ENCODE data around the gene TNNC1.

TNNC1 gene

DNA sequence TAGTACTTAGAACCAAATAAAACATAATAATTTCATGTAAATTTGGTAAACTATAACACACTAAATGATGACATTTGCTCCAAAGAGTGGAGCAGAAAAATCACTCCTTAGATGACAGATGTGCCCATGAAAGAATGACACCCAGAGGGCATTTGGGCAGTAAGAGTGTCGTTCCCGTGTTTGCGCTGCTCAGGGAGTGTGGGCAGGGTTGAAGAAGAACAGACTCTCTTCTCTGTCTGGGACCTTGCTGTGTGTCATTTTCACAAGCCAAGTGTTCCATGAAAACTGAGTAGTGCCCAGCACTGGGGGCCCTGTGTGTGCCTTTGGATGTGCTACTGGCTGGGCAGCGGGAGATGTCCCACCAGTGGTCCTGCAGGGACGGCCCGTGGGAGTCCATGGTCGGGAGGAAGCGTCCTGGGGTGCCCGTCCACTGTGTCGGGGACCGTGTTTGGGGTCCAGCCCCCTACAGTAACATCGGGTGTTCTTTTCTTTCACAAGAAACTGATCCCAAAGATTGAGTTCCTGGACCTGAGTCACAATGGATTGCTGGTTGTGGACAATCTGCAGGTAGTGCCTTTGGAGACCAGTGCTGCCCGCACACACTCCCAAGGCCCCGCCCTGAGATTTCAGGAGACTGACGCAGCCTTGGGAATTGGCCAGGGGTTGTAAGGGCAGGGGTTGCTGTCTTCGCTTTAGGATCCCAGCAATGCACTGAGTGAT is 23.4 kb upstream of the TNNC1 start:
- no peaks in the 10 kb centered on the region for H3K36me3 Mint-ChIP-seq
- H3K9me3 Mint-ChIP-seq (ENCODE audit: low read depth) = no peaks in the 10 kb centered on the region
- H3K4me1 Mint-ChIP-seq (ENCODE audit: low read depth) = no peaks in the 10 kb centered on the region
- no peaks in the 10 kb centered on the region for H3K27me3 Mint-ChIP-seq
- no peak overlapping the region for H3K27ac Mint-ChIP-seq
- no peak overlapping the region for H3K4me3 Mint-ChIP-seq

DNA sequence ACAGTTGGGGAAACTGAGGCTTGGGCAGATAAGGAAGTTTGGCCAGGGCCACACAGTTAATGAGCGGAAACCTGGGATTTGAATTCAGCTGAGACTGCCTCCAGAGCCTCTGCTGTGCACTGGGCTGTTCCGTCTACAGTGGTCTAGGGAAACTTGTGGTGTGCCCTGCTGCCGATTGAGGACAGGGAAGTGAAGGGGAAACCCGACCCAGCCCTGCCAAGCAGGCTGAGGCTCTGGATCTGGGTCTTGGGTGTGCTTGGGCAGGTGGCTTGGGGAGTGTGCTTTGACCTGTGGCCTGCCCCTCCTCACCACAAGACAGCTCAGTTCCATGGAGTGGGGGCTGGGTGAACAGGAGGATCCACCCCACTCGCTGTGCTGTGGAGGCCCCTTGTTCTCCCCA is 19.2 kb upstream of the TNNC1 start:
- no peaks in the 10 kb centered on the region for H3K27me3 Mint-ChIP-seq
- H3K9me3 Mint-ChIP-seq (ENCODE audit: low read depth) = no peaks in the 10 kb centered on the region
- no peak overlapping the region for H3K27ac Mint-ChIP-seq
- H3K4me1 Mint-ChIP-seq (ENCODE audit: low read depth) = peaks cover 4% of the 10 kb centered on the region
- H3K4me3 Mint-ChIP-seq = no peak overlapping the region
- no peaks in the 10 kb centered on the region for H3K36me3 Mint-ChIP-seq

DNA sequence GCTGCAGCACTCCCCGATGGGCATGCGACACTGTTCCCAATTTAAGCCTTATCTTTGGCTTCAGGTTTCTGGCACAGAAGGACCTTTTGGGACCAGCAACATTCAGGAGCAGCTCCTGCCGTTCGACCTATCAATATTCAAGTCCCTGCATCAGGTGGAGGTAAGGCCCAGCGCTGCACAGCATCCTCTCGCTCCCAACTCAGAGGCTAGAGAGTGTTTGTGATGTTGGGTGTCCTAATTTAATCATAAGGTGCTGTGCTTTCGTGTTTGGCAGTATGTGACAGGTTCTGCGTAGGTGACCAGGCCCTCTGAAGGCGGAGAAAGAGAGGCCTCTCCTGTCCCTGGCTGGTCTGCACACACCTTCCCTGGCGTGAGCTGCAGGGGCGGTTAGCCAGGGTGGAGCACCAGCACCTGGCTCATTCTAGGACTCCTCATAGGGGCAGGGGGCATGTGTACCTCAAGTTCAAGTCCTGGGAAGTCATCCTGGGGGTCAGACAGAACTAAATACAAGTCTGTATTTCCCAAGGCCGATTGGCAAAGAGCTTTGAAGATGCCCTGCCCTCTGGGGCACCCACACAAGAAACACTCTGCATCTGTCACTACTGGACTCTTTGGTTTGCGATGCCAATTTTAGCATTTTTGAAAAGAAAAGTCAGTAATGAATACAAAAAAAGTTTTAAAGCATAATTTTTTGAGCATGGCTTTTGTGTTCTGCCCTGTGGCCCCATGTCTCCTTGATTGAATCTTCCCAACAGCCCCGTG is 18.6 kb upstream of the TNNC1 start:
- Mint-ChIP-seq H3K36me3 (no peaks in the 10 kb centered on the region), H3K9me3 (ENCODE audit: low read depth) (no peaks in the 10 kb centered on the region), H3K27ac (no peak overlapping the region), H3K4me1 (ENCODE audit: low read depth) (peaks cover 4% of the 10 kb centered on the region), H3K4me3 (no peak overlapping the region), H3K27me3 (no peaks in the 10 kb centered on the region)

DNA sequence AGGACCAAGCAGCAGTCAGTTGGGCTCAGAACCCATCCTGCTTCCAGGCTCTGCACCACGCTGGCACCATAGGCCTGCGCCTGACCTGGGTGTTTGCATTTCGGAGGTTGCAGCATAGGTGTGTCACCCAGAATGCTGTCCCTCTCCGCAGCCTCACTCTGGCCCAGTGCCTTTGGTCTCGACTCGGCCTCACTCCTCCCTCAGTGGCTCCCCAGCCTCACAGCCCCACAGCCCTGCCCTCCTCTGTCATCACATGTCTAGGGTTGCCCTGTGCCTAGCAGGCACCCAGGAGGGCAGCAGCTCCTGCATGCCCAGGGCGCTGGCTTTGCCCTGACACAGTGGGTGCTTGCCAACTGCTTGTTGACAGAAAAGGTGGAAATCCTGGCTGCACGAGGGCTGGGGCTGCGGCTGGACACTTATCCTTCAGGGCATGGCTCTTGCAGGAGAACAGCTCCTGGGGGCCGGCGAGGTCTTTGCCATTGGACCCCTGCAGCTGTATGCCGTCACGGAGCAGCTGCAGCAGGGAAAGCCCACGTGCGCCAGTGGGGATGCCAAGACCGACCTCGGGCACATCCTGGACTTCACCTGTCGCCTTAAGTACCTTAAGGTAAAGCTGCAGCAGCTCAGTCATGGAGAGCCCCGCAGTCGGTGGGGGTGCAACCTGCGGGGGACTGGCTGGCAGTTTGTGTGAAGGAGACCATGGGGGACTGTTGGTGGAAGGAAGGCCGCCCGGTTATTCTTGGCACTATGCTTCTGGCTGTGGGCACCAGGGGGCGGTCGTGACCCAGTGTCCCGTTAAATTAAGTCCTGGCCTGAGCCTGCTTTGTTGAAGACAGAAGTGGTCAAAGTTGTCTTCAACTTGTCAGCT is 17.8 kb upstream of the TNNC1 start:
- H3K4me1 Mint-ChIP-seq (ENCODE audit: low read depth) = peaks cover 4% of the 10 kb centered on the region
- H3K4me3 Mint-ChIP-seq = no peak overlapping the region
- H3K27ac Mint-ChIP-seq = no peak overlapping the region
- H3K9me3 Mint-ChIP-seq (ENCODE audit: low read depth) = no peaks in the 10 kb centered on the region
- no peaks in the 10 kb centered on the region for H3K36me3 Mint-ChIP-seq
- no peaks in the 10 kb centered on the region for H3K27me3 Mint-ChIP-seq

DNA sequence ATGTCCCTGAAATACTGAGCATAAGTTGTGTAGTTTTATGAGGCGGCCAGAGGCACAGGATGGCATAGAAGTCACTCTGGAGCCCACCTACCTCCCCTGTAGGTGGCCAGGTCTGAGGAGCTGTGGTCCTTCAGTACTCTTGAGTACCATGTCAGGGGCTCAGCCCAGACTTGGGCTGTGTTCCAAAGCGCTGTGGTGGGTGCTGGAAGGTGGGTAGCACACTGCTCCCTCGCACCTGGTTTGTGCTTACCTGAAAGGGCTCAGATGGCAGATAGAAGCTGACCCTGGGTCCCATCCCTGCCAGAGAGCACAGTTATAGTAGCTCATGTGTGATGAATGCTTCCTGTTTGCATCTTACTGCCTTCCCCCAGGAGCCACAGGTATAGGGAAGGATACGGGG is 17.1 kb upstream of the TNNC1 start:
- no peaks in the 10 kb centered on the region for H3K36me3 Mint-ChIP-seq
- peaks cover 4% of the 10 kb centered on the region for H3K4me1 Mint-ChIP-seq (ENCODE audit: low read depth)
- H3K27me3 Mint-ChIP-seq = no peaks in the 10 kb centered on the region
- no peak overlapping the region for H3K4me3 Mint-ChIP-seq
- H3K27ac Mint-ChIP-seq = no peak overlapping the region
- no peaks in the 10 kb centered on the region for H3K9me3 Mint-ChIP-seq (ENCODE audit: low read depth)

DNA sequence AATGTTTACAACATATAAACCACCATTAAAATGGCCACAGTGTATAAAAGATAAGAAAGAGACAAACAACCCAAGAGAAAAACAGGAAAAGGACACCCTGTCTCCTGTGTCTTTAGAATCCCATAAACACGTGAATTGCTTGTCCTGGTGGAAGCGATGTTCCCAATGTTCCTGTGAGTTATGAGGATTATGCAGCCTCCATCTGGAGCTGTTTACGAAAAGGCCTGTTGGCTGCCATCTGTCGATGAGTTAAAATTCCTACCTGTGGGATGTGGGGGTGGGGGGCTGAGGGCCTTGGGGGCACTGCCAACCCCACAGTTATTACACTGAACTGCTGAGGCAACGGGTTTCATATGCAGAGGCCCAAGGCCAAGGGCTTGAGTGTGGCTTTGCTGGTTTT is 15.2 kb upstream of the TNNC1 start:
- H3K9me3 Mint-ChIP-seq (ENCODE audit: low read depth) = no peaks in the 10 kb centered on the region
- H3K27ac Mint-ChIP-seq = peak overlapping the region; percentile 41
- H3K4me3 Mint-ChIP-seq = no peak overlapping the region
- H3K4me1 Mint-ChIP-seq (ENCODE audit: low read depth) = peaks cover 7% of the 10 kb centered on the region
- no peaks in the 10 kb centered on the region for H3K36me3 Mint-ChIP-seq
- no peaks in the 10 kb centered on the region for H3K27me3 Mint-ChIP-seq

DNA sequence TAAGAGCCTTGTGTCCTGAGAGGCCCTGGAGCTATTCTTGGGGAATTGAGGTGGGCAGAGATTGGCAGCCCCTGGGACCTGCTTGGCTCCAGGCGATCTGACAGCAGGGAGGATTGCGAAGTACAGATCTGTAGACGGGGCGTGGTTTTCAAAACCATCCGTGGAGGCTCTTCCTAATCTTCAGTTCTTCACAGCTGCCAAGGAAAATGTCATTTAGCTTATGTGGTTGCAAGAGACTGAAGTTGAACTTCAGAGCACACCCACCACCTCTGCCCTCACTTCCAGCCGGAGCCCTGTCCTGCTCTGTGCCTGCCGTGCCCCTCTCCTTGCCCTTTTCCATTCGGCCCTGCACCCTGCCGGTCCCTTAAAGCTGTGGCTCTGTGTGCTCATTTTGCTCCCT is 14.5 kb upstream of the TNNC1 start:
- Mint-ChIP-seq H3K27me3 (no peaks in the 10 kb centered on the region), H3K27ac (no peak overlapping the region), H3K36me3 (no peaks in the 10 kb centered on the region), H3K4me3 (no peak overlapping the region), H3K4me1 (ENCODE audit: low read depth) (peaks cover 8% of the 10 kb centered on the region), H3K9me3 (ENCODE audit: low read depth) (no peaks in the 10 kb centered on the region)

DNA sequence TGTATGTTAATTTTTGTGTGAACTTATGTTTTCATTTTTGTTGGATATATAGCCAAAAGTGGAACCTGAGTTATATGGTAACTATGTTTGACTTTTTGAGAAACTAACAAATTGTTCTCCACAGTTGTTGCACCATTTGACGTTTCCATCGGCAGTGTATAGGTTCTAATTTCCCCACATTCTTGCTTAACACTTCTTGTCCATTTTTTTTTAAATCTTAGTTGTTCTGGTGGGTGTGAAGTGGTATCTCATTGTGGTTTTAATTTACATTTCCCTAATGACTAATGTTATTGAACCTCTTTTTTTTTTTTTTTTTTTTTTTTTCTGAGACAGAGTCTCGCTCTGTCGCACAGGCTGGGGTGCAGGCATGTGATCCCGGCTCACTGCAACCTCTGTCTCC is 9.6 kb upstream of the TNNC1 start:
- no peak overlapping the region for H3K4me3 Mint-ChIP-seq
- peaks cover 21% of the 10 kb centered on the region for H3K4me1 Mint-ChIP-seq (ENCODE audit: low read depth)
- H3K27me3 Mint-ChIP-seq = no peaks in the 10 kb centered on the region
- no peak overlapping the region for H3K27ac Mint-ChIP-seq
- peaks cover under 1% of the 10 kb centered on the region for H3K36me3 Mint-ChIP-seq
- H3K9me3 Mint-ChIP-seq (ENCODE audit: low read depth) = no peaks in the 10 kb centered on the region

DNA sequence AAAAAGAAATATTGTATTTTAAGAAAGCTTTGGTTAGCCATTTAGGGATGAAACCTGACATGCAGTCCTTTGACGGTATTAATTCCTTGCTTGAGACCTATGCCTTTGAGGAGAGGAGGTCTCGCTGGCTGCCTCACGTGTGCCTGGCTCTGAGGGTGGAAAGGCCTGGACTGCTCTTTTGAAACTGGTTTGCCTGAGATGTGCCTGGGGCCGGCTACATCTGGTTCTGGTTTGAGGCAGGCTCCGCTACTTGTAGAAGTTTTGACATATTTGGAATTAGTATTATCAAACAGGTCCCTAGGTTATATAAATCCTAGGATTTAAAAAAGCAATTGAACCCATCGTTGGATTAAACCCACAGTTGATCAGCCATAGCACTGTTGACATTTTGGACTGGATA is 8.0 kb upstream of the TNNC1 start:
- Mint-ChIP-seq H3K27ac (no peak overlapping the region), H3K36me3 (peaks cover 3% of the 10 kb centered on the region), H3K27me3 (no peaks in the 10 kb centered on the region), H3K4me1 (ENCODE audit: low read depth) (peaks cover 33% of the 10 kb centered on the region), H3K9me3 (ENCODE audit: low read depth) (no peaks in the 10 kb centered on the region), H3K4me3 (no peak overlapping the region)

DNA sequence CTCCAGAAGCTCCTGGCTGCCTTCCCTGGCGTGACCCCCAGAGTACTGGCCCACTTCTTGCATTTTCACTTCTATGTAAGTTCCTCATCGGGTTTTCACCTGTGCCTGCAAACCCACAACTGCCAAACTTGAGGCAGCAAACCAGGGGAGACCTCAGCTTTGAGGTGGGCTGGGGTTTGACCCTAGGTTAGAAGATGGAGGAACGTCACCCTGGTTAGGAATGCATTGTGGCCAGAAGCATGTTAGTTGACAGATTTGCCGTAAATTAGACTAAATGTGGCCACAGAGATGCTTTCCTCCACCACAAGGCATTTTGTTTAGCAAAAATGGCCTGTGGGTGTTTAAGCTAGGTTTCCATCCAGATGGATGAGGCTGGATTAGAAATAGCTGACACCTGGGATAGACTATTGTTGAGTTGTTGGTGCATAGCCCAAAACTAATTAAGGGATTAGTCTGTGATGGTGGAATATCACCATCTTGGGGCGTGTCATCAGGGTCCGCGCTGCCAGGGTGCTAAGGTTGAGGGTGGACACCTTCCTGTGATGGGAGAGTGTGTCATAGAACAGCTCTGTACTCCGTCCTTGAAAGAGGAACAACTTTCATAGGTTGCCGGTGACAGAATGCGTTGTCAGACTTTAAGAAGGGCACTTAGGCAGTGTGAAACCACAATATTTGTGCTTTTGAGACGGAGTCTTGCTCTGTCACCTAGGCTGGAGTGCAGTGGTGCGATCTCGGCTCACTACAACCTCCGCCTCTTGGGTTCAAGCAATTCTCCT is 5.1 kb upstream of the TNNC1 start:
- H3K9me3 Mint-ChIP-seq (ENCODE audit: low read depth) = no peaks in the 10 kb centered on the region
- no peaks in the 10 kb centered on the region for H3K27me3 Mint-ChIP-seq
- H3K36me3 Mint-ChIP-seq = peaks cover 3% of the 10 kb centered on the region
- H3K4me1 Mint-ChIP-seq (ENCODE audit: low read depth) = peaks cover 50% of the 10 kb centered on the region
- no peak overlapping the region for H3K4me3 Mint-ChIP-seq
- no peak overlapping the region for H3K27ac Mint-ChIP-seq

DNA sequence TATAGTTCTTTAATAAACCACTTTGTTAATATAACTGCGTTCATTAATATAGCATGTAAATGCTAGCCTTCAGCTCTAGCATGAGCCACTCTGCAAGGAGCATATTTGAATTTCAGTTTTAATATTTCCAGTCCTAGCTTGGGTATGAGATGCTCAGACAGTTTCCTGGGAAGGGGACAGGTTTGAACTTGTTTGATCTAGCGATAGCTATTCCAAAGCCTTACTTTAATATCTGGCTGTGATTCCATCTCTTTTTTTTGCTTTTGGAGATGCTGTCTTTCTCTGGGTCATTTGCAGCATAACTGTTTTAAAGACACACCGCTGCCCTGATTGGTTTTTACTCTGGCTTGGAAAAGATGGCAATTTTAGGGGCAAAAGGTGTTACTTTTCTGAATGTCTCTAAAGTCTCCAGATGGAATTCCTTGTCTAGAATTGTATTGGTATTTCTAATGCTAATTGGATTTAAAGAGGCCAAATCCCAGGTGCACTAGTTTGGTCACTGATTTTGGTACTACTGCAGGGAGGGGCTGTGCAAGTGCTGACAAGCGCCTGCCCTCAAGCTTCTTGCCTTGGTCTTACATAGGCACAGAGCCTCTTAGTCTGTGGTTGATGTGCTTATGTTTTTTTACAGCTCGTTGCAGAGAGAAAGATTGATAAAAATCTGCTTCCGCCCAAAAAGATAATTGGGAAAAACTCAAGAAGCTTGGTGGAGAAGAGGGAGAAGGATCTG is 4.4 kb upstream of the TNNC1 start:
- Mint-ChIP-seq H3K27ac (peak overlapping the region; percentile 43), H3K4me3 (no peak overlapping the region), H3K27me3 (no peaks in the 10 kb centered on the region), H3K36me3 (peaks cover 3% of the 10 kb centered on the region), H3K9me3 (ENCODE audit: low read depth) (no peaks in the 10 kb centered on the region), H3K4me1 (ENCODE audit: low read depth) (peaks cover 52% of the 10 kb centered on the region)

DNA sequence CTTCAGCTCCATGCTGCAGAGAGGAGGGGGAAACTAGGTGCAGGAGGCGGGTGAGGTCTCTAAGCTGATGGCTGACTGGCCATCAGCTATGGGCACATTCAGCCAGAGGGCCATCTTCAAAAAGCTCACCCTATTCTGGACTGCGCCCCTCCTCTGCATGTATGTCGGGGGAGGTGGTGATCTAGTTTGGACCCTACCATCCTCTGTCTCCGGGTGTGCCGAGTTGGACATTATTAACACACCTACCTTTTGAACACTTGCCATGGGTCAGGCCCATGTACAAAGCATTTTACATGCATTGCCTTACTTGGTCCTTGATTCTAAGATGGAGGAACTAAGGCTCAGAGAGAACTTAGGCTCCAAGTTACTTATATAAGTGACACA is 3.0 kb upstream of the TNNC1 start:
- peaks cover 3% of the 10 kb centered on the region for H3K36me3 Mint-ChIP-seq
- H3K27me3 Mint-ChIP-seq = no peaks in the 10 kb centered on the region
- peak overlapping the region; percentile 93 for H3K4me3 Mint-ChIP-seq
- peak overlapping the region; percentile 94 for H3K27ac Mint-ChIP-seq
- peaks cover 42% of the 10 kb centered on the region for H3K4me1 Mint-ChIP-seq (ENCODE audit: low read depth)
- no peaks in the 10 kb centered on the region for H3K9me3 Mint-ChIP-seq (ENCODE audit: low read depth)

DNA sequence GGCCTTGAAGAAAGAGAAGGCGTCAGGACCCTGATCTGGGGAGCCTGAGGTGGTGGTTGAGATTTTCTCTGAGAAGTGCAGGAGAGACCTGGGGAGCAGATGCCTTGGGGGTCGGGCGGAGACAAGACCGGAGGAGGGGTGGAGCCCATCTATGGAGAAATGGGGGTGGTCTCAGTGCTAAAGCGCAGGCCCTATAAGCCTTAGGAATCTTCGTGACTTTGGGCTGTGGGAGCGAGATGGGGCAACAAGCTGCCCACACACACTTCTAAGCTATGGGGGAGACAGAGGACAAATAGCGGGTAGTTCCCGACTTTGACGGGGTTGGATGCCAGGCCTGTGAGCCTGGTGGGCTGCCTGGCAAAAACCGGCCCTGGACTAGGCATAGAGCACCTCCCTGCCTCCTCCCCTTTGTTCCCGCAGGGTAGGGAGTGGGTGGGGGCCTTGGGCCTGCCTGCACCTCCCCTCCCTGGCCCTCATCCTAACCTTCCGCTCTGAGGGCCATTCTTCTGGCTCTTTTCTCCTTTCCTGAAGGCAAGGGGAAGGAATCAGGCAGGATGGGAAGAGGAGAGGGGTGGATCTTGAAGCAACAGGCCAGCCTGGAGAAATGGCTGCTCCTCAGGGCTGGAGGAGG is 2.4 kb upstream of the TNNC1 start:
- Mint-ChIP-seq H3K27ac (peak overlapping the region; percentile 94), H3K36me3 (peaks cover 3% of the 10 kb centered on the region), H3K9me3 (ENCODE audit: low read depth) (no peaks in the 10 kb centered on the region)

More for the DNA sequence above, 2.4 kb upstream of the TNNC1 start:
- Mint-ChIP-seq H3K27me3 (no peaks in the 10 kb centered on the region), H3K4me3 (peak overlapping the region; percentile 93), H3K4me1 (ENCODE audit: low read depth) (peaks cover 42% of the 10 kb centered on the region)
